SK-N-MC (cell line): ENCODE measurements around the gene ZFAND3.
A peak's percentile ranks its signal among the peaks of the same experiment; 100 is the strongest.
"Not testable (repeated sequence)": the region's sequence is repeated elsewhere in the genome, so short reads cannot be mapped to it uniquely, and the experiment has no call there.

Experiments used
- DNase-seq: peaks from one replicate; pipeline ENCODE4 v3.0.0-alpha.2; 2011; ENCODE audit warnings: low read depth, low spot score
- H3K27ac ChIP-seq: fragments of 200-600 bp; sonication (generic); 2 replicates; pipeline ENCODE4 v1.5.1; 2016; ENCODE audit warnings: mixed run types
- H3K36me3 ChIP-seq: fragments of 200-600 bp; sonication (generic); 2 replicates; pipeline ENCODE4 v1.6.1; 2017; ENCODE audit warnings: antibody characterized with exemption, low read length, mixed read lengths; ENCODE audit not compliant: insufficient read depth
- H3K4me3 ChIP-seq: fragments of 200-600 bp; sonication (generic); 2 replicates; pipeline ENCODE4 v1.5.1; 2016
- H3K9ac ChIP-seq: fragments of 200-600 bp; sonication (generic); 2 replicates; pipeline ENCODE4 v1.8.0; 2017; ENCODE audit warnings: mixed run types, mixed read lengths; ENCODE audit not compliant: insufficient read length
- H3K9me3 ChIP-seq: fragments of 200-600 bp; sonication (generic); 2 replicates; pipeline ENCODE4 v1.6.1; 2017; ENCODE audit warnings: low read depth, mild to moderate bottlenecking, antibody characterized with exemption, low read length, moderate library complexity, mixed read lengths
- EZH2 ChIP-seq: fragments of 200-600 bp; sonication (generic); IDR thresholded peaks from one replicate; pipeline ENCODE4 v1.6.1; 2017; ENCODE audit warnings: antibody characterized with exemption
- FOXP2 ChIP-seq: optimal IDR thresholded peaks from 2 replicates; pipeline ENCODE3; 2011; ENCODE audit warnings: mild to moderate bottlenecking, moderate library complexity; ENCODE audit not compliant: insufficient read depth; ENCODE audit errors: extremely low read length, control extremely low read depth
- POLR2AphosphoS5 ChIP-seq: IDR thresholded peaks from 2 replicates; pipeline ENCODE4 v1.6.1; 2012; ENCODE audit warnings: mild to moderate bottlenecking, low read depth, low read length, borderline replicate concordance

The ZFAND3 gene

DNA sequence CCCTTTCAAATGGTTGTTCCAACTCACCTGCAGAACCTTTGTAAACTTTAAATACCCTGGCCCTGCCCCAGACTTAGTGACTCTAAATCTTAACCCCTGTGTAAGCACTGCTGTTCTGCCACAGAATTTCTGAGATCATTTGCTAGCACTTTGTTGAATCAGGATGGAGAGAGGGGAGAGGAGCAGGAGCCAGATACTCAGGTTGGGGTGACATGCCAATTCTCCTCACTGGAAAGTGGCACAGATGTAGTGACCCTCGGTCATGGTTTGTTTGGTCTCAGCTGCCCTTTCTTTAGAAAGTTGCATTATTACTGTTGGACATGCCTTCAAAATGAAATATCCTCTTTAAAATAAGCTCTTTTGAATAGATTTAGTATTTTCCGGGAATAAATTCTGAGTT lies 168.0 kb downstream of the ZFAND3 start:
- H3K27ac ChIP-seq, result peak overlapping the region; percentile 65
- no peaks in the 10 kb centered on the region for H3K36me3 ChIP-seq
- H3K9ac ChIP-seq, result no peak overlapping the region
- no peaks in the 10 kb centered on the region for H3K9me3 ChIP-seq
- H3K4me3 ChIP-seq, result no peak overlapping the region
- TF ChIP-seq FOXP2, result no peak
- TF ChIP-seq EZH2, result no peak
- no peak for TF ChIP-seq POLR2AphosphoS5
- DNase-seq, result no peak

- H3K27ac ChIP-seq, result peak overlapping the region; percentile 65
- TF ChIP-seq EZH2 (no peak), FOXP2 (no peak), POLR2AphosphoS5 (no peak)
- no peak for DNase-seq
Observed at GRCh38 chr6:37988127-37988526, 168.6 kb downstream of the ZFAND3 start.

DNA sequence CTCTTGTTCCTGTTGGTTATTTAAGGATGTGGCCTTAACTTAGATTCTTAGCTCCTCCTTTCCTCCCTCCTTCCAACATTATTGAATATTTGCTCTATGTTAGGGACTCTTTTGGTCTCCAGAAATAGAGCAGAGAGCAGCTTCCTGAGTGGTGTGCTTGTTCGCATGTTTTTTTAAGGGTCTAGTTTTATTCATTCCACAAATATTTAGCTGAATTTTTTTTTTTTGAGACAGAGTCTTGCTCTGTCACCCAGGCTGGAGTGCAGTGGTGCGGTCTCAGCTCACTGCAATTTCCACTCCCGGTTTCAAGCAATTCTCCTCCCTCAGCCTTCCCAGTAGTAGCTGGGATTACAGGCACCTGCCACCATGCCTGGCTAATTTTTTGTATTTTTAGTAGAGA lies 169.2 kb downstream of the ZFAND3 start:
- Histone ChIP-seq H3K9me3 (no peaks in the 10 kb centered on the region), H3K27ac (peak overlapping the region; percentile 65; the same call in 1 of the 2 replicates), H3K4me3 (no peak overlapping the region), H3K36me3 (no peaks in the 10 kb centered on the region), H3K9ac (peak overlapping the region; percentile 19)
- TF ChIP-seq EZH2, result no peak
- TF ChIP-seq FOXP2, result no peak
- TF ChIP-seq POLR2AphosphoS5, result no peak
- no peak for DNase-seq

More at GRCh38 chr6:37988127-37988526, 168.6 kb downstream of the ZFAND3 start:
- Histone ChIP-seq H3K36me3 (no peaks in the 10 kb centered on the region), H3K9ac (peak overlapping the region; percentile 19), H3K4me3 (no peak overlapping the region), H3K9me3 (no peaks in the 10 kb centered on the region)

DNA sequence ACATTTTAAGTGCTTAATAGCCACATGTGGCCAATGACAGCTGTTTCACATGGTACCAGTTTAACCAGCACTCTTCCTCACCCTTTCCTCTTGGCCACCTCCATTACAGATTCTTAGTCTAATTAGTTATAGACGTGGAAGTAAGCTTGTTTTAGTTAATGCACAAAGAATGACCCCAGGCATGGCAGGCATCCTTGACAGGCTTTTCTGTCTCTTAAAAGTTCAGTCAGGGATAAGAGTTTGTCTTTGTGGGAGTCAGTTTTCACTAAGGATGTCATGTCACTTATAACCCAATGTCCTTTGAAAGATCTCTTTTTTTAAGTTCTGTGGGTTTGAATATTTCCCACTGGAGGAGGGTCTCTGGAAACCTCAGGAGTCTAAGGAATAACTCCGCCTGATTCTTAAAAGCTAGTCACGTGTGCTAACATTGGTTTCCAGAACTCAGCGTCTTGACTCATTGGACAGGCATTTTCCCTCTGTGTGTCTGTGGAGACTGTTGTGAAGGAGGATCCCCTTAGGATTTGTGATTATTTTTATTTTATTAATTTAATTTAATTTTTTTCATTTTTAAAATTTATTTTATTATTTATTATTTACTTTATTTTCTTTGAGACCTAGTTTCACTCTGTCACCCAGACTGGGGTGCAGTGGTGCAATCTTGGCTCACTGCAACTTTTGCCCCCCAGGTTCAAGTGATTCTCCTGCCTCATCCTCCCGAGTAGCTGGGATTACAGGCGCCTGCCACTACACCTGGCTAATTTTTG lies 171.4 kb downstream of the ZFAND3 start:
- H3K36me3 ChIP-seq, result no peaks in the 10 kb centered on the region
- DNase-seq, result no peak
- no peak for TF ChIP-seq FOXP2
- TF ChIP-seq EZH2, result no peak
- no peak; the same call in 1 of the 2 replicates for TF ChIP-seq POLR2AphosphoS5
- peak overlapping the region; percentile 48 for H3K27ac ChIP-seq
- H3K4me3 ChIP-seq, result peak overlapping the region; percentile 25; the same call in 1 of the 2 replicates
- no peaks in the 10 kb centered on the region for H3K9me3 ChIP-seq
- H3K9ac ChIP-seq, result no peak overlapping the region

DNA sequence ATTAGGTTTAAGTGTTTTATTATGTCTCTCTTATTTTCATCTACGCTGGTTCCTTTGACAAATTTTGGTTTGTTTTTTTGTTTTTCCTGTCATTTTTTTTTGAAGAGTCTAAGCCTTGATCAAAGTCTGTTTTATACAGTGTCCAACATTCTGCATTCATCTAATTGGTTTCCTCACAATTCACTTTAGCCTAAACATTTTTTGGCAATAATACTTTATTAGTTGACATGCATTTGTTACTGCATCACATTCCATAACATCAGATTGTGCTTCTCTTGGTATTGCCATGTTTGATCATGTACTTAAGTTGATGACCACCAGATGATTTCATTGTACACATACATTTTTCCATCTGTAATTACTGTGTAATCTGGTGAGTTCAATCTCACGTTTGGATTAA lies 173.2 kb downstream of the ZFAND3 start:
- Histone ChIP-seq H3K9ac (no peak overlapping the region), H3K9me3 (no peaks in the 10 kb centered on the region), H3K4me3 (no peak overlapping the region), H3K36me3 (no peaks in the 10 kb centered on the region), H3K27ac (no peak overlapping the region)
- no peak for DNase-seq
- TF ChIP-seq FOXP2 (no peak), EZH2 (no peak), POLR2AphosphoS5 (no peak)

DNA sequence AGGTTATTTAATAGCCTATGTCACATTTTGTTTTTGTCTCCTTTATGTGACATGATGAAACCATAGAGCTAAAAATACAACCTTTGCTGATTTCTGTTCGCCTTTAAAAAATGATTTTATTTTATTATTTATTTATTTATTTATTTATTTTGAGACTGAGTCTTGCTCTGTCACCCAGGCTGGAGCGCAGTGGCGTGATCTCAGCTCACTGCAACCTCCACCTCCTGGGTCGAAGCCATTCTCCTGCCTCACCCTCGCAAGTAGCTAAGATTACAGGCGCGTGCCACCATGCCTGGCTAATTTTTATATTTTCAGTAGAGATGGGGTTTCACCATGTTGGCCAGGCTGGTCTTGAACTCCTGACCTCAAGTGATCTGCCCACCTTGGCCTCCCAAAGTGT lies 173.7 kb downstream of the ZFAND3 start:
- not testable (repeated sequence) for H3K9me3 ChIP-seq, H3K4me3 ChIP-seq, DNase-seq, H3K9ac ChIP-seq, H3K27ac ChIP-seq, H3K36me3 ChIP-seq

DNA sequence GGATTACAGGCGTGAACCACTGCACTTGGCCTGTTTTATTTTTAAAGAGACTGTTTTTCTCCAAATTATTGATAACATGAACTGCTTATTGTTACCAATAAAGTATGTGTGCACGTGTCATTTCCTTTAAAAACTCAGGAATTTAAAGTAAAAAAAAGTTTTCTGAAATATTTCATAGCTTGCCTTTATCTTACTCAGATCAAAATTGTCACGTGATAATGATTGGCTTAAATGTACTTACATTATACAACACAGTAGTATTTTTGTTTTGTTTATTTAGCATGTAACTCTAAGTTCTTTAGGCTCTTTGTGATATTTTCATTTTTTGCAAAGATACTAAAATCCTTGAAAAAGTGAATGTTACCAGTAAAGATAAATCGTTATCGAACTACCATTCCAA lies 174.1 kb downstream of the ZFAND3 start:
- TF ChIP-seq FOXP2 (no peak), POLR2AphosphoS5 (no peak), EZH2 (no peak)
- Histone ChIP-seq H3K36me3 (no peaks in the 10 kb centered on the region), H3K4me3 (no peak overlapping the region), H3K9me3 (no peaks in the 10 kb centered on the region), H3K9ac (no peak overlapping the region), H3K27ac (no peak overlapping the region)
- no peak for DNase-seq

- Histone ChIP-seq H3K9me3 (no peaks in the 10 kb centered on the region), H3K36me3 (no peaks in the 10 kb centered on the region), H3K9ac (no peak overlapping the region), H3K27ac (no peak overlapping the region), H3K4me3 (no peak overlapping the region)
- TF ChIP-seq POLR2AphosphoS5, result no peak
- no peak for TF ChIP-seq FOXP2
- TF ChIP-seq EZH2, result no peak
- DNase-seq, result no peak
Observed at GRCh38 chr6:37994223-37994622, 174.7 kb downstream of the ZFAND3 start.

DNA sequence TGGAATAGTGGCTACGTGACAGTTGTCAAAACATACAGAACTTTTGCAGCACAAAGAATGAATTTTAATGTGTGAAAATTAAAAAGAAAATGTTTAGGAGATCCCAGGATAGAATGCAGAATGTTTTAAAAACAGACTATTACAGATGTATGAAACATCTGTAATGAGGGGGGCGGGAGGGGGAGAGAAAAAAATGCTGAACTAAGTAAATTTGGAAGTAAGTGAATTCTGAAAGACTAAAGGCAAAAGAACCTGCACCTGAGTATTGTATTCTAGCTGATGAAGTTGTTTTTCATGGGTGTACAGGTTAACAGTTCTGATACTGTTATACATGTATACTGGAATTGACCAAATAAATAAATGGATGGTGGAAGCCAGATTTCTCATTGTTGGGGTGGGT lies 178.8 kb downstream of the ZFAND3 start:
- DNase-seq, result no peak
- Histone ChIP-seq H3K36me3 (no peaks in the 10 kb centered on the region), H3K9me3 (no peaks in the 10 kb centered on the region), H3K4me3 (no peak overlapping the region), H3K27ac (no peak overlapping the region), H3K9ac (no peak overlapping the region)
- no peak for TF ChIP-seq POLR2AphosphoS5
- TF ChIP-seq EZH2, result no peak
- TF ChIP-seq FOXP2, result no peak
